GM23338 (cell line): ENCODE results near the gene KLHL26. TPM values are rescaled to one million over a fixed set of nuclear protein-coding genes. Genes with fewer than 3 reads are reported as not detected.

Source experiments
- ATAC-seq: fragments of 200-7000 bp; cut with Tn5 transposase; 3 replicates; pipeline ENCODE4 v1.9.1; 2020
- DNase-seq: peaks from one replicate; pipeline ENCODE4 v3.0.0-alpha.2; 2015; ENCODE audit warnings: low spot score
- H2AFZ ChIP-seq: fragments of 200-600 bp; sonication (generic); 2 replicates; pipeline ENCODE4 v1.8.0; 2016; ENCODE audit warnings: antibody characterized with exemption, mild to moderate bottlenecking, moderate library complexity
- H3F3A ChIP-seq: fragments of 200-600 bp; sonication (generic); replicated peaks from 2 replicates; pipeline ENCODE4 v1.8.0; 2017; ENCODE audit warnings: antibody characterized with exemption, mixed run types, low read depth
- H3K27ac ChIP-seq: fragments of 200-600 bp; sonication (generic); 2 replicates; pipeline ENCODE4 v1.6.1; 2016; ENCODE audit warnings: low read depth
- H3K27me3 ChIP-seq: fragments of 200-600 bp; sonication (generic); 2 replicates; pipeline ENCODE4 v1.8.0; 2016; ENCODE audit warnings: mild to moderate bottlenecking, mixed run types, moderate library complexity; ENCODE audit not compliant: insufficient read depth
- H3K36me3 ChIP-seq: fragments of 200-600 bp; sonication (generic); 2 replicates; pipeline ENCODE4 v1.8.0; 2016; ENCODE audit warnings: mild to moderate bottlenecking; ENCODE audit not compliant: insufficient read depth
- H3K4me1 ChIP-seq: fragments of 200-600 bp; sonication (generic); 2 replicates; pipeline ENCODE4 v1.8.0; 2016; ENCODE audit warnings: mild to moderate bottlenecking, moderate library complexity; ENCODE audit not compliant: insufficient read depth
- H3K4me2 ChIP-seq: fragments of 200-600 bp; sonication (generic); 2 replicates; pipeline ENCODE4 v1.7.1; 2017; ENCODE audit warnings: mixed run types
- H3K4me3 ChIP-seq: fragments of 200-600 bp; sonication (generic); 2 replicates; pipeline ENCODE4 v1.6.1; 2016; ENCODE audit warnings: mixed run types
- H3K79me2 ChIP-seq: fragments of 200-600 bp; sonication (generic); replicated peaks from 2 replicates; pipeline ENCODE4 v1.8.0; 2017; ENCODE audit warnings: mild to moderate bottlenecking; ENCODE audit not compliant: insufficient read depth
- H3K9me2 ChIP-seq: fragments of 200-600 bp; sonication (generic); 2 replicates; pipeline ENCODE4 v1.8.0; 2017; ENCODE audit not compliant: insufficient read depth
- H4K20me1 ChIP-seq: fragments of 200-600 bp; sonication (generic); replicated peaks from 2 replicates; pipeline ENCODE4 v1.8.0; 2017; ENCODE audit warnings: mild to moderate bottlenecking; ENCODE audit not compliant: insufficient read depth
- H3K27ac Mint-ChIP-seq: 2 replicates; pipeline ENCODE4 v1.8.0; 2020; ENCODE audit warnings: inconsistent platforms, mild to moderate bottlenecking, moderate library complexity, mixed read lengths
- H3K27me3 Mint-ChIP-seq: 3 replicates; pipeline ENCODE4 v1.8.0; 2022; ENCODE audit warnings: low read depth, mild to moderate bottlenecking, moderate library complexity, mixed read lengths, inconsistent platforms; ENCODE audit not compliant: insufficient read depth, poor library complexity
- H3K36me3 Mint-ChIP-seq: 3 replicates; pipeline ENCODE4 v1.8.0; 2021; ENCODE audit warnings: low read depth, mild to moderate bottlenecking, inconsistent platforms, moderate library complexity, mixed read lengths
- H3K4me1 Mint-ChIP-seq: 3 replicates; pipeline ENCODE4 v1.8.0; 2020; ENCODE audit warnings: mild to moderate bottlenecking, inconsistent platforms, mixed read lengths
- H3K4me3 Mint-ChIP-seq: 3 replicates; pipeline ENCODE4 v1.8.0; 2021; ENCODE audit warnings: moderate library complexity, mild to moderate bottlenecking, inconsistent platforms, mixed read lengths
- H3K9me3 Mint-ChIP-seq: 3 replicates; pipeline ENCODE4 v1.8.0; 2020; ENCODE audit warnings: moderate library complexity, mild to moderate bottlenecking, inconsistent platforms, mixed read lengths
- CTCF ChIP-seq, 2 experiments: fragments of 200-600 bp in 1 of 2; sonication (generic) in 1 of 2; conservative IDR thresholded peaks; 2 replicates each; pipeline versions ENCODE4 v1.5.1 to v1.6.1; 2016 to 2017; ENCODE audit warnings: antibody characterized with exemption in 2 of 2, low read depth in 2 of 2, mild to moderate bottlenecking in 2 of 2, moderate library complexity in 1 of 2
- EZH2phosphoT487 ChIP-seq: fragments of 200-600 bp; sonication (generic); IDR thresholded peaks from one replicate; pipeline ENCODE4 v1.8.1; 2018; ENCODE audit warnings: antibody characterized with exemption; ENCODE audit not compliant: unreplicated experiment
- JUNB ChIP-seq: IDR thresholded peaks from one replicate; pipeline ENCODE4 v1.6.1; 2016; ENCODE audit warnings: antibody characterized with exemption; ENCODE audit not compliant: unreplicated experiment
- REST ChIP-seq: IDR thresholded peaks from one replicate; pipeline ENCODE4 v1.6.1; 2018; ENCODE audit warnings: antibody characterized with exemption; ENCODE audit not compliant: unreplicated experiment
- STAT1 ChIP-seq: IDR thresholded peaks from one replicate; pipeline ENCODE4 v1.6.1; 2016; ENCODE audit warnings: antibody characterized with exemption; ENCODE audit not compliant: unreplicated experiment
- ZNF114 ChIP-seq: fragments of 250-450 bp; sonication (Bioruptor Pico); IDR thresholded peaks from 2 replicates; pipeline ENCODE4 v1.5.0; 2020; ENCODE audit warnings: mild to moderate bottlenecking, moderate library complexity
- polyA plus RNA-seq: library from polyadenylated mRNA; unstranded; fragments of >200 nt; fragmentation: Nextera tagmentation; extraction: Ambion mirVana; gene quantifications from 2 replicates; pipeline ENCODE4 v1.2.1, GENCODE V29; 2016
- total RNA-seq: library from RNA; depleted of rRNA; stranded (reverse); fragments of >200 nt; shearing (Covaris generic); gene quantifications from 2 replicates; pipeline ENCODE4 v1.2.3, GENCODE V29; 2014

KLHL26 gene
- total and polyA plus RNA-seq, 2 experiments from 2014 or later, result 3.6 to 11.2 TPM

GRCh38 chr19:18672044-18672451, 35.2 kb downstream of the KLHL26 start:
- peaks cover 10% of the 10 kb centered on the region; the same call in 2 of the 3 replicates for H3K36me3 Mint-ChIP-seq
- no peaks in the 10 kb centered on the region for H4K20me1 ChIP-seq
- peaks cover 10% of the 10 kb centered on the region for H3K27me3 Mint-ChIP-seq
- DNase-seq (peak; percentile 50), ATAC-seq (peak; percentile 46)
- peak overlapping the region; percentile 84 for H3K27ac ChIP-seq
- no peak overlapping the region for H3K4me3 Mint-ChIP-seq
- no peak for TF ChIP-seq STAT1
- no peak for TF ChIP-seq EZH2phosphoT487
- no peak overlapping the region for H2AFZ ChIP-seq
- H3K27ac Mint-ChIP-seq, result no peak overlapping the region
- H3F3A ChIP-seq, result peaks cover 19% of the 10 kb centered on the region
- no peak overlapping the region for H3K4me3 ChIP-seq
- no peaks in the 10 kb centered on the region for H3K79me2 ChIP-seq
- no peaks in the 10 kb centered on the region for H3K9me2 ChIP-seq
- no peaks in the 10 kb centered on the region for H3K36me3 ChIP-seq
- H3K9me3 Mint-ChIP-seq, result no peaks in the 10 kb centered on the region
- H3K4me1 Mint-ChIP-seq, result peaks cover 11% of the 10 kb centered on the region
- H3K4me2 ChIP-seq, result no peak overlapping the region
- no peaks in the 10 kb centered on the region for H3K27me3 ChIP-seq
- no peaks in the 10 kb centered on the region; the same call in 1 of the 2 replicates for H3K4me1 ChIP-seq

GRCh38 chr19:18672606-18673337, 35.9 kb downstream of the KLHL26 start:
- peak overlapping the region; percentile 84 for H3K27ac ChIP-seq
- H3K4me1 ChIP-seq, result peaks cover 7% of the 10 kb centered on the region; the same call in 1 of the 2 replicates
- no peak overlapping the region for H3K4me3 ChIP-seq
- Mint-ChIP-seq H3K4me3 (no peak overlapping the region; the same call in 2 of the 3 replicates), H3K9me3 (no peaks in the 10 kb centered on the region), H3K36me3 (peaks cover 5% of the 10 kb centered on the region; the same call in 2 of the 3 replicates), H3K27ac (peak overlapping the region; percentile 81; the same call in 1 of the 2 replicates), H3K27me3 (peaks cover 14% of the 10 kb centered on the region), H3K4me1 (peaks cover 15% of the 10 kb centered on the region)
- H3K27me3 ChIP-seq, result no peaks in the 10 kb centered on the region
- no peaks in the 10 kb centered on the region for H3K9me2 ChIP-seq
- H3F3A ChIP-seq, result peaks cover 19% of the 10 kb centered on the region
- H3K36me3 ChIP-seq, result no peaks in the 10 kb centered on the region
- H3K4me2 ChIP-seq, result no peak overlapping the region
- DNase-seq (peak; percentile 59), ATAC-seq (peak; percentile 60)
- H4K20me1 ChIP-seq, result no peaks in the 10 kb centered on the region
- no peaks in the 10 kb centered on the region for H3K79me2 ChIP-seq
- TF ChIP-seq ZNF114 (CRISPR knock-in tag) (no peak), STAT1 (no peak), REST (no peak), CTCF (conservative IDR thresholded peaks at IDR 0.05; ENCODE audit: low read depth in 2 of 2) (peak; percentile 39 to 75; a peak in 3 of 4 replicates), JUNB (no peak)
- no peak overlapping the region for H2AFZ ChIP-seq
